HEK293 (cell line): ENCODE measurements around the gene EGFLAM.

Experiments used
- CTCF ChIA-PET: fragments of 350-600 bp; formaldehyde crosslinking; extraction: SDS; loops from one replicate; lab custom pipeline; 2021; ENCODE audit warnings: antibody characterized with exemption; lab: Yijun Ruan, JAX
- POLR2A ChIA-PET: fragments of 300-600 bp; formaldehyde crosslinking; extraction: SDS; loops from one replicate; lab custom pipeline; 2020; ENCODE audit warnings: antibody characterized with exemption, inconsistent platforms; lab: Yijun Ruan, JAX
- H3K27ac ChIP-seq: fragments of 200-500 bp; sonication (Bioruptor generic); 2 replicates; pipeline ENCODE4 v1.5.1; 2014; ENCODE audit warnings: low read depth, low read length, control low read depth, inconsistent platforms; ENCODE audit errors: extremely low read depth
- H3K36me3 ChIP-seq, 2 experiments: fragments of 200-500 bp in 1 of 2; sonication (Bioruptor generic) in 1 of 2; 1 replicate in 1 of 2; 2 replicates in 1 of 2; pipeline ENCODE4 v1.5.1; 2014 to 2017; ENCODE audit warnings: inconsistent platforms in 2 of 2, low read length in 2 of 2; ENCODE audit not compliant: control insufficient read depth in 2 of 2, insufficient read depth in 1 of 2
- H3K4me1 ChIP-seq: fragments of 200-500 bp; sonication (Bioruptor generic); 2 replicates; pipeline ENCODE4 v1.5.1; 2014; ENCODE audit warnings: mild to moderate bottlenecking, low read length, inconsistent platforms; ENCODE audit not compliant: control insufficient read depth, insufficient read depth
- H3K4me3 ChIP-seq: 2 replicates; pipeline ENCODE4 v1.5.1; 2011; ENCODE audit warnings: low read depth, mild to moderate bottlenecking, control low read depth, low read length, moderate library complexity
- H3K9me3 ChIP-seq: fragments of 200-500 bp; sonication (Bioruptor generic); 2 replicates; pipeline ENCODE4 v1.5.1; 2014; ENCODE audit warnings: low read depth, low read length, inconsistent platforms; ENCODE audit not compliant: control insufficient read depth, insufficient read depth
- FEZF1 ChIP-seq: fragments of 450-650 bp; formaldehyde crosslinking; IDR thresholded peaks from 2 replicates; pipeline ENCODE4 v1.5.1; 2016; ENCODE audit warnings: missing biosample characterization, missing genetic modification characterization
- GLIS1 ChIP-seq: fragments of 450-650 bp; formaldehyde crosslinking; IDR thresholded peaks from 2 replicates; pipeline ENCODE4 v1.5.1; 2016; ENCODE audit warnings: missing biosample characterization, missing genetic modification characterization
- GLIS2 ChIP-seq: fragments of 450-650 bp; formaldehyde crosslinking; IDR thresholded peaks from 2 replicates; pipeline ENCODE4 v1.5.1; 2016; ENCODE audit warnings: missing biosample characterization, missing genetic modification characterization
- KLF1 ChIP-seq: fragments of 450-650 bp; formaldehyde crosslinking; IDR thresholded peaks from 2 replicates; pipeline ENCODE4 v1.5.1; 2016; ENCODE audit warnings: missing biosample characterization, missing genetic modification characterization
- KLF8 ChIP-seq: fragments of 450-650 bp; formaldehyde crosslinking; IDR thresholded peaks from 2 replicates; pipeline ENCODE4 v1.5.1; 2016; ENCODE audit warnings: missing biosample characterization, missing genetic modification characterization
- PRDM6 ChIP-seq: fragments of 450-650 bp; formaldehyde crosslinking; IDR thresholded peaks from 2 replicates; pipeline ENCODE4 v1.5.1; 2017; ENCODE audit warnings: missing biosample characterization, missing genetic modification characterization
- ZBTB21 ChIP-seq: fragments of 450-650 bp; formaldehyde crosslinking; IDR thresholded peaks from 2 replicates; pipeline ENCODE4 v1.5.1; 2017; ENCODE audit warnings: missing biosample characterization, missing genetic modification characterization
- ZBTB8A ChIP-seq: fragments of 450-650 bp; formaldehyde crosslinking; IDR thresholded peaks from 2 replicates; pipeline ENCODE4 v1.5.1; 2016; ENCODE audit warnings: missing biosample characterization, missing genetic modification characterization
- ZNF19 ChIP-seq: fragments of 450-650 bp; formaldehyde crosslinking; IDR thresholded peaks from 2 replicates; pipeline ENCODE4; 2016; ENCODE audit warnings: missing biosample characterization, missing genetic modification characterization, low read depth
- ZNF350 ChIP-seq: fragments of 450-650 bp; formaldehyde crosslinking; IDR thresholded peaks from 2 replicates; pipeline ENCODE4 v1.5.0; 2017; ENCODE audit warnings: missing biosample characterization, mild to moderate bottlenecking, missing genetic modification characterization
- ZNF580 ChIP-seq: fragments of 450-650 bp; formaldehyde crosslinking; IDR thresholded peaks from 2 replicates; pipeline ENCODE4 v1.5.1; 2016; ENCODE audit warnings: missing biosample characterization, missing genetic modification characterization
- ZNF623 ChIP-seq: fragments of 450-650 bp; formaldehyde crosslinking; IDR thresholded peaks from 2 replicates; pipeline ENCODE4 v1.5.1; 2016; ENCODE audit warnings: missing biosample characterization, missing genetic modification characterization
- ZNF645 ChIP-seq: fragments of 450-650 bp; formaldehyde crosslinking; IDR thresholded peaks from 2 replicates; pipeline ENCODE4; 2016; ENCODE audit warnings: missing biosample characterization, missing genetic modification characterization
- ZNF747 ChIP-seq: fragments of 450-650 bp; formaldehyde crosslinking; IDR thresholded peaks from 2 replicates; pipeline ENCODE4 v1.5.1; 2016; ENCODE audit warnings: missing biosample characterization, missing genetic modification characterization
- ZNF843 ChIP-seq: fragments of 450-650 bp; formaldehyde crosslinking; IDR thresholded peaks from 2 replicates; pipeline ENCODE4 v1.5.1; 2016; ENCODE audit warnings: missing biosample characterization, missing genetic modification characterization
- ZSCAN30 ChIP-seq: fragments of 450-650 bp; IDR thresholded peaks from 2 replicates; pipeline ENCODE4 v1.5.1; 2018; ENCODE audit warnings: missing biosample characterization, mild to moderate bottlenecking, missing genetic modification characterization, moderate library complexity
- TF ChIP-seq, protein P1 (sequence below): fragments of 450-650 bp; formaldehyde crosslinking; optimal IDR thresholded peaks from 2 replicates; pipeline ENCODE3; 2016; ENCODE audit warnings: missing biosample characterization, mild to moderate bottlenecking, missing genetic modification characterization
- TF ChIP-seq, protein P2 (sequence below): fragments of 450-650 bp; formaldehyde crosslinking; IDR thresholded peaks from 2 replicates; pipeline ENCODE4 v1.5.1; 2016; ENCODE audit warnings: missing biosample characterization, missing genetic modification characterization
- TF ChIP-seq, protein P3 (sequence below): fragments of 450-650 bp; formaldehyde crosslinking; IDR thresholded peaks from 2 replicates; pipeline ENCODE4 v1.5.1; 2016; ENCODE audit warnings: missing biosample characterization, missing genetic modification characterization
- TF ChIP-seq, protein P4 (sequence below): fragments of 450-650 bp; formaldehyde crosslinking; IDR thresholded peaks from 2 replicates; pipeline ENCODE4 v1.5.1; 2016; ENCODE audit warnings: missing biosample characterization, missing genetic modification characterization

The EGFLAM gene

DNA sequence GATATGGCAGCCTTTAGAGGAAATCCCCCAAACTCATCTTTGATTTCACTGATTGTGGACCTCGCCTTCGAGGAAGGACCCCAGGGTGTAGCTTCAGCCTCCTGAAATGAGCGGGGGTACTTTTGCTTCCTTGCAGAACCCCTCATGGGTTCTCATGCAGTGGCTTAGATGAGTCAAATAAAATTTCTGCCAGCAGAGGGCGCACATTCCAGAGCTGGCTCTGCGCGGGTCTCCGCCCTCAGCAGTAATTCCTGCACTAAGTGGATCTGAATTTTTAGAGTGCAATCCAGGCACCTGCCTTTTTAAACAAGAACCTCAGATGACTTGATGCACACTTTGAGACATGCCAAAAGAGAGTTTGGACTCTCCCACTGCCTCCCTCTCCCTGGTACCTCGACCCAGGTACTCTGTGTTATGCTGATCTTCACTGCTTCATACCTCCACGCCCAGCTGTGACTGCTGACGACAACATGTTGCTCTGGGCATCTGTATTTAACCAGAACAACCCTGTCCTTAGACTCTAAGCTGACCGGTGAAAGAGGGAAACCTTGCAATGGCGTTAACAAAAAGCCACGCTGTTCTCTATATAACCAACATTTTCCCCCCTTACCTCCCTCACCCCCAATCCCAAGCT, 7.3 kb downstream of the EGFLAM start (continued):
- TF ChIP-seq ZSCAN30 (tag by site-specific recombination) = 0 out of 2 replicates have a peak, but pooled peaks have one; percentile 29
- TF ChIP-seq, protein P1, sequence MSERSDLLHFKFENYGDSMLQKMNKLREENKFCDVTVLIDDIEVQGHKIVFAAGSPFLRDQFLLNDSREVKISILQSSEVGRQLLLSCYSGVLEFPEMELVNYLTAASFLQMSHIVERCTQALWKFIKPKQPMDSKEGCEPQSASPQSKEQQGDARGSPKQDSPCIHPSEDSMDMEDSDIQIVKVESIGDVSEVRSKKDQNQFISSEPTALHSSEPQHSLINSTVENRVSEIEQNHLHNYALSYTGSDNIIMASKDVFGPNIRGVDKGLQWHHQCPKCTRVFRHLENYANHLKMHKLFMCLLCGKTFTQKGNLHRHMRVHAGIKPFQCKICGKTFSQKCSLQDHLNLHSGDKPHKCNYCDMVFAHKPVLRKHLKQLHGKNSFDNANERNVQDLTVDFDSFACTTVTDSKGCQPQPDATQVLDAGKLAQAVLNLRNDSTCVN (tag by site-specific recombination) = peak; percentile 16
- TF ChIP-seq, all 188 proteins: peak for 11

DNA sequence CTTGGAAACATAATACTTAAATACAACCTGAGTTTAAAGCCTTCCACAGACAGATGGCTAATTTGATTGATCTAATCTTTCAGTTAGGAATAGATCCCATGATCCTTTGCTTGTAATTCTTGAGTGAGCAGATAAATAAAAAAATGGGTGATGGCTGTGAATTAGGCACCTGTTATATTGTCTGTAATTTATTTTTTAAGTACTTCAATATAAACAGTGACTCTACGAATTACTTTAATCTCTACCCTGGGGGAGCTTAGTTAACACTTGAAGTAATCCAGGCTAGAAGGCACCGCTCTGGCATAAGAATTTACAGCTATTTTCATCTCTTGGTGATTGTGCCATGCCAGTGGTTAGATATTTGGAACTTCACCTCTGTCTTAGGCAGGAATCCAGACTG, 9.0 kb downstream of the EGFLAM start:
- no peaks in the 10 kb centered on the region for H3K9me3 ChIP-seq
- POLR2A ChIA-PET = no interaction called here
- H3K4me1 ChIP-seq = peaks cover 10% of the 10 kb centered on the region; the same call in 1 of the 2 replicates
- H3K4me3 ChIP-seq = no peak overlapping the region
- no peaks in the 10 kb centered on the region for H3K36me3 ChIP-seq
- CTCF ChIA-PET = interaction anchor here (0.6 to 4.2 kb wide), 6 partner anchors 13 to 542 kb away, joined by 3 to 52 read pairs (median 4); no protein-coding TSS in a partner anchor
- H3K27ac ChIP-seq = no peak overlapping the region
- no peak for TF ChIP-seq ZNF623
- peak; percentile 47; the same call in 1 of the 2 replicates for TF ChIP-seq ZNF580 (tag by site-specific recombination)
- TF ChIP-seq ZBTB21 (tag by site-specific recombination) = no peak
- 0 out of 2 replicates have a peak, but pooled peaks have one; percentile 27 for TF ChIP-seq FEZF1 (tag by site-specific recombination)
- 0 out of 2 replicates have a peak, but pooled peaks have one; percentile 9 for TF ChIP-seq GLIS1 (tag by site-specific recombination)
- TF ChIP-seq PRDM6 = peak; percentile 63
- TF ChIP-seq ZNF747 (tag by site-specific recombination) = no peak
- TF ChIP-seq, protein P2, sequence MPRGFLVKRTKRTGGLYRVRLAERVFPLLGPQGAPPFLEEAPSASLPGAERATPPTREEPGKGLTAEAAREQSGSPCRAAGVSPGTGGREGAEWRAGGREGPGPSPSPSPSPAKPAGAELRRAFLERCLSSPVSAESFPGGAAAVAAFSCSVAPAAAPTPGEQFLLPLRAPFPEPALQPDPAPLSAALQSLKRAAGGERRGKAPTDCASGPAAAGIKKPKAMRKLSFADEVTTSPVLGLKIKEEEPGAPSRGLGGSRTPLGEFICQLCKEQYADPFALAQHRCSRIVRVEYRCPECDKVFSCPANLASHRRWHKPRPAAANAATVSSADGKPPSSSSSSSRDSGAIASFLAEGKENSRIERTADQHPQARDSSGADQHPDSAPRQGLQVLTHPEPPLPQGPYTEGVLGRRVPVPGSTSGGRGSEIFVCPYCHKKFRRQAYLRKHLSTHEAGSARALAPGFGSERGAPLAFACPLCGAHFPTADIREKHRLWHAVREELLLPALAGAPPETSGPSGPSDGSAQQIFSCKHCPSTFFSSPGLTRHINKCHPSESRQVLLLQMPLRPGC (tag by site-specific recombination) = no peak
- TF ChIP-seq GLIS2 = no peak
- 0 out of 2 replicates have a peak, but pooled peaks have one; percentile 13 for TF ChIP-seq ZBTB8A (tag by site-specific recombination)
- no peak for TF ChIP-seq ZNF350 (tag by site-specific recombination)
- TF ChIP-seq KLF8 (tag by site-specific recombination) = no peak
- peak; percentile 69 for TF ChIP-seq ZNF843
- TF ChIP-seq KLF1 (tag by site-specific recombination) = no peak
- no peak for TF ChIP-seq ZNF645 (tag by site-specific recombination)
- TF ChIP-seq ZNF19 (tag by site-specific recombination) = no peak
- TF ChIP-seq, protein P3, sequence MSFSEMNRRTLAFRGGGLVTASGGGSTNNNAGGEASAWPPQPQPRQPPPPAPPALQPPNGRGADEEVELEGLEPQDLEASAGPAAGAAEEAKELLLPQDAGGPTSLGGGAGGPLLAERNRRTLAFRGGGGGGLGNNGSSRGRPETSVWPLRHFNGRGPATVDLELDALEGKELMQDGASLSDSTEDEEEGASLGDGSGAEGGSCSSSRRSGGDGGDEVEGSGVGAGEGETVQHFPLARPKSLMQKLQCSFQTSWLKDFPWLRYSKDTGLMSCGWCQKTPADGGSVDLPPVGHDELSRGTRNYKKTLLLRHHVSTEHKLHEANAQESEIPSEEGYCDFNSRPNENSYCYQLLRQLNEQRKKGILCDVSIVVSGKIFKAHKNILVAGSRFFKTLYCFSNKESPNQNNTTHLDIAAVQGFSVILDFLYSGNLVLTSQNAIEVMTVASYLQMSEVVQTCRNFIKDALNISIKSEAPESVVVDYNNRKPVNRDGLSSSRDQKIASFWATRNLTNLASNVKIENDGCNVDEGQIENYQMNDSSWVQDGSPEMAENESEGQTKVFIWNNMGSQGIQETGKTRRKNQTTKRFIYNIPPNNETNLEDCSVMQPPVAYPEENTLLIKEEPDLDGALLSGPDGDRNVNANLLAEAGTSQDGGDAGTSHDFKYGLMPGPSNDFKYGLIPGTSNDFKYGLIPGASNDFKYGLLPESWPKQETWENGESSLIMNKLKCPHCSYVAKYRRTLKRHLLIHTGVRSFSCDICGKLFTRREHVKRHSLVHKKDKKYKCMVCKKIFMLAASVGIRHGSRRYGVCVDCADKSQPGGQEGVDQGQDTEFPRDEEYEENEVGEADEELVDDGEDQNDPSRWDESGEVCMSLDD = no peak
- TF ChIP-seq, protein P4, sequence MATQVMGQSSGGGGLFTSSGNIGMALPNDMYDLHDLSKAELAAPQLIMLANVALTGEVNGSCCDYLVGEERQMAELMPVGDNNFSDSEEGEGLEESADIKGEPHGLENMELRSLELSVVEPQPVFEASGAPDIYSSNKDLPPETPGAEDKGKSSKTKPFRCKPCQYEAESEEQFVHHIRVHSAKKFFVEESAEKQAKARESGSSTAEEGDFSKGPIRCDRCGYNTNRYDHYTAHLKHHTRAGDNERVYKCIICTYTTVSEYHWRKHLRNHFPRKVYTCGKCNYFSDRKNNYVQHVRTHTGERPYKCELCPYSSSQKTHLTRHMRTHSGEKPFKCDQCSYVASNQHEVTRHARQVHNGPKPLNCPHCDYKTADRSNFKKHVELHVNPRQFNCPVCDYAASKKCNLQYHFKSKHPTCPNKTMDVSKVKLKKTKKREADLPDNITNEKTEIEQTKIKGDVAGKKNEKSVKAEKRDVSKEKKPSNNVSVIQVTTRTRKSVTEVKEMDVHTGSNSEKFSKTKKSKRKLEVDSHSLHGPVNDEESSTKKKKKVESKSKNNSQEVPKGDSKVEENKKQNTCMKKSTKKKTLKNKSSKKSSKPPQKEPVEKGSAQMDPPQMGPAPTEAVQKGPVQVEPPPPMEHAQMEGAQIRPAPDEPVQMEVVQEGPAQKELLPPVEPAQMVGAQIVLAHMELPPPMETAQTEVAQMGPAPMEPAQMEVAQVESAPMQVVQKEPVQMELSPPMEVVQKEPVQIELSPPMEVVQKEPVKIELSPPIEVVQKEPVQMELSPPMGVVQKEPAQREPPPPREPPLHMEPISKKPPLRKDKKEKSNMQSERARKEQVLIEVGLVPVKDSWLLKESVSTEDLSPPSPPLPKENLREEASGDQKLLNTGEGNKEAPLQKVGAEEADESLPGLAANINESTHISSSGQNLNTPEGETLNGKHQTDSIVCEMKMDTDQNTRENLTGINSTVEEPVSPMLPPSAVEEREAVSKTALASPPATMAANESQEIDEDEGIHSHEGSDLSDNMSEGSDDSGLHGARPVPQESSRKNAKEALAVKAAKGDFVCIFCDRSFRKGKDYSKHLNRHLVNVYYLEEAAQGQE (tag by site-specific recombination) = no peak
